IMR-90 (cell line): ENCODE data around the gene PSD2. TPM values are rescaled to one million over a fixed set of nuclear protein-coding genes. Genes with fewer than 3 reads are reported as not detected.

Source experiments
- ATAC-seq: fragments of 200-7000 bp; cut with Tn5 transposase; 2 replicates; pipeline ENCODE4 v1.9.1; 2020; ENCODE audit warnings: low read depth, mild to moderate bottlenecking, moderate library complexity
- BruUV-seq: library from RNA; stranded (reverse); fragments of 400-500 nt; replicated peaks from 2 replicates; lab custom pipeline; 2021; lab: Mats Ljungman, UMichigan
- CTCF ChIA-PET: fragments of 300-600 bp; formaldehyde crosslinking; extraction: SDS; loops from one replicate; lab custom pipeline; 2021; ENCODE audit warnings: antibody characterized with exemption; lab: Yijun Ruan, JAX
- POLR2A ChIA-PET: fragments of 300-600 bp; sonication (Branson Sonifier 250); formaldehyde crosslinking; loops from one replicate; lab custom pipeline; 2022; ENCODE audit warnings: antibody characterized with exemption; ENCODE audit not compliant: unreplicated experiment; lab: Charles Lee
- DNase-seq: peaks from one replicate; pipeline ENCODE4 v3.0.0; 2013
- H2AFZ ChIP-seq: replicated peaks from 2 replicates; pipeline ENCODE3; 2013; ENCODE audit warnings: low read length, mild to moderate bottlenecking; ENCODE audit not compliant: poor library complexity
- H2AK5ac ChIP-seq: 2 replicates; pipeline ENCODE4 v1.6.1; 2013; ENCODE audit warnings: low read depth, low read length, inconsistent platforms
- H2AK9ac ChIP-seq: replicated peaks from 2 replicates; pipeline ENCODE3; 2013; ENCODE audit warnings: mild to moderate bottlenecking, low read depth, low read length, moderate library complexity; ENCODE audit not compliant: poor library complexity
- H2BK120ac ChIP-seq: 2 replicates; pipeline ENCODE4 v1.6.1; 2013; ENCODE audit warnings: low read depth, low read length, inconsistent platforms
- H2BK15ac ChIP-seq: 3 replicates; pipeline ENCODE4 v1.6.1; 2013; ENCODE audit warnings: low read depth, low read length, inconsistent platforms
- H2BK20ac ChIP-seq: 2 replicates; pipeline ENCODE4 v1.6.1; 2013; ENCODE audit warnings: low read depth, mild to moderate bottlenecking, inconsistent platforms, low read length, moderate library complexity
- H2BK5ac ChIP-seq: 2 replicates; pipeline ENCODE4 v1.6.1; 2013; ENCODE audit warnings: mild to moderate bottlenecking, low read depth, low read length, inconsistent platforms; ENCODE audit not compliant: poor library complexity, severe bottlenecking
- H3K14ac ChIP-seq: replicated peaks from 2 replicates; pipeline ENCODE4 v1.6.1; 2013; ENCODE audit warnings: low read depth, low read length, inconsistent platforms
- H3K18ac ChIP-seq: 2 replicates; pipeline ENCODE4 v1.6.1; 2013; ENCODE audit warnings: low read depth, low read length, control low read depth
- H3K23ac ChIP-seq: 2 replicates; pipeline ENCODE4 v1.6.1; 2013; ENCODE audit warnings: low read depth, low read length, inconsistent platforms
- H3K27ac ChIP-seq: 2 replicates; pipeline ENCODE4 v1.5.1; 2013; ENCODE audit warnings: mild to moderate bottlenecking, control low read depth, low read length; ENCODE audit not compliant: insufficient read depth
- H3K27me3 ChIP-seq: 2 replicates; pipeline ENCODE4 v1.6.1; 2013; ENCODE audit warnings: low read length; ENCODE audit not compliant: control insufficient read depth, insufficient read depth
- H3K36me3 ChIP-seq: 2 replicates; pipeline ENCODE4 v1.6.1; 2013; ENCODE audit warnings: low read length, mixed read lengths; ENCODE audit not compliant: control insufficient read depth, insufficient read depth
- H3K4ac ChIP-seq: 2 replicates; pipeline ENCODE4 v1.6.1; 2013; ENCODE audit warnings: low read depth, low read length, inconsistent platforms
- H3K4me1 ChIP-seq: 2 replicates; pipeline ENCODE4 v1.6.1; 2013; ENCODE audit warnings: low read length, mixed read lengths; ENCODE audit not compliant: control insufficient read depth, insufficient read depth
- H3K4me2 ChIP-seq: 2 replicates; pipeline ENCODE4 v1.6.1; 2013; ENCODE audit warnings: low read depth, mild to moderate bottlenecking, control low read depth, low read length, moderate library complexity
- H3K4me3 ChIP-seq: 2 replicates; pipeline ENCODE4 v1.5.1; 2013; ENCODE audit warnings: low read depth, mild to moderate bottlenecking, control low read depth, low read length, moderate library complexity; ENCODE audit not compliant: insufficient read depth
- H3K56ac ChIP-seq: 2 replicates; pipeline ENCODE4 v1.6.1; 2013; ENCODE audit warnings: low read length, inconsistent platforms; ENCODE audit not compliant: insufficient read depth; ENCODE audit errors: extremely low read depth
- H3K79me1 ChIP-seq, 2 experiments: 2 replicates each; pipeline ENCODE4 v1.6.1; 2013; ENCODE audit warnings: low read length in 2 of 2, inconsistent platforms in 1 of 2, low read depth in 1 of 2
- H3K9ac ChIP-seq: 2 replicates; pipeline ENCODE4 v1.6.1; 2013; ENCODE audit warnings: low read depth, low read length, control low read depth
- H3K9me1 ChIP-seq: 2 replicates; pipeline ENCODE4 v1.6.1; 2013; ENCODE audit warnings: low read length, inconsistent platforms; ENCODE audit not compliant: insufficient read depth
- H3K9me3 ChIP-seq: 2 replicates; pipeline ENCODE4 v1.6.1; 2013; ENCODE audit warnings: low read length; ENCODE audit not compliant: control insufficient read depth, insufficient read depth
- H4K20me1 ChIP-seq: 2 replicates; pipeline ENCODE4 v1.6.1; 2013; ENCODE audit warnings: low read length, inconsistent platforms; ENCODE audit not compliant: insufficient read depth
- H4K5ac ChIP-seq: 2 replicates; pipeline ENCODE4 v1.6.1; 2013; ENCODE audit warnings: mild to moderate bottlenecking, low read depth, low read length, control low read depth
- H4K8ac ChIP-seq, 2 experiments: 2 replicates each; pipeline ENCODE4 v1.6.1; 2013; ENCODE audit warnings: low read depth in 2 of 2, low read length in 2 of 2, control low read depth in 1 of 2, inconsistent platforms in 1 of 2
- H4K91ac ChIP-seq: 2 replicates; pipeline ENCODE4 v1.6.1; 2013; ENCODE audit warnings: low read depth, low read length, inconsistent platforms; ENCODE audit not compliant: insufficient read depth
- BHLHE40 ChIP-seq: fragments of 150-350 bp; IDR thresholded peaks from 2 replicates; pipeline ENCODE4 v1.6.1; 2016; ENCODE audit warnings: mild to moderate bottlenecking, low read depth, low read length
- CEBPB ChIP-seq: IDR thresholded peaks from 2 replicates; pipeline ENCODE4 v1.6.1; 2012; ENCODE audit warnings: low read depth, low read length, improper control_type of control experiment
- CHD1 ChIP-seq: IDR thresholded peaks from 2 replicates; pipeline ENCODE4 v1.6.1; 2012; ENCODE audit warnings: low read depth, low read length, improper control_type of control experiment
- CTCF ChIP-seq: conservative IDR thresholded peaks from 2 replicates; pipeline ENCODE4 v1.5.1; 2012; ENCODE audit warnings: mild to moderate bottlenecking, low read depth, low read length, improper control_type of control experiment
- ELK1 ChIP-seq: fragments of 150-350 bp; IDR thresholded peaks from 2 replicates; pipeline ENCODE4 v1.6.1; 2016; ENCODE audit warnings: low read depth, mild to moderate bottlenecking, low read length, moderate library complexity, borderline replicate concordance
- FOS ChIP-seq: fragments of 150-350 bp; IDR thresholded peaks from 2 replicates; pipeline ENCODE4 v1.6.1; 2016; ENCODE audit warnings: low read depth, low read length
- MAFK ChIP-seq: IDR thresholded peaks from 2 replicates; pipeline ENCODE4 v1.6.1; 2012; ENCODE audit warnings: low read depth, low read length, improper control_type of control experiment
- MXI1 ChIP-seq: IDR thresholded peaks from 2 replicates; pipeline ENCODE4 v1.6.1; 2012; ENCODE audit warnings: low read depth, mild to moderate bottlenecking, low read length, moderate library complexity, borderline replicate concordance
- NFE2L2 ChIP-seq: fragments of 150-350 bp; IDR thresholded peaks from 2 replicates; pipeline ENCODE4 v1.6.1; 2016; ENCODE audit warnings: low read depth, mild to moderate bottlenecking, low read length
- POLR2A ChIP-seq: IDR thresholded peaks from 2 replicates; pipeline ENCODE4 v1.6.1; 2012; ENCODE audit warnings: mild to moderate bottlenecking, low read depth, low read length
- RAD21 ChIP-seq: IDR thresholded peaks from 2 replicates; pipeline ENCODE4 v1.6.1; 2012; ENCODE audit warnings: low read length, improper control_type of control experiment
- RCOR1 ChIP-seq: IDR thresholded peaks from 2 replicates; pipeline ENCODE4 v1.6.1; 2012; ENCODE audit warnings: mild to moderate bottlenecking, low read length, improper control_type of control experiment; ENCODE audit not compliant: insufficient replicate concordance
- SMC3 ChIP-seq: fragments of 150-350 bp; IDR thresholded peaks from 2 replicates; pipeline ENCODE4 v1.6.1; 2016; ENCODE audit warnings: low read depth, mild to moderate bottlenecking, antibody characterized with exemption, low read length, moderate library complexity
- USF2 ChIP-seq: fragments of 150-350 bp; IDR thresholded peaks from 2 replicates; pipeline ENCODE4 v1.6.1; 2017; ENCODE audit warnings: mild to moderate bottlenecking, antibody characterized with exemption, low read length, low read depth
- WGBS, 2 experiments: methylation state at CpG; one replicate each; pipeline versions ENCODE4 v1.1.5 to v1.1.7; 2013; ENCODE audit warnings: missing lambda C conversion rate in 2 of 2; ENCODE audit not compliant: insufficient read length in 1 of 2; ENCODE audit errors: extremely low coverage in 2 of 2; 5-methylcytosine and 5-hydroxymethylcytosine counted together
- dilution Hi-C: fragments of 300-500 bp; cut with HindIII; formaldehyde crosslinking; loops from one replicate; pipeline ENCODE4 v1.14.3; 2018; ENCODE audit warnings: low sequenced_read_pairs; ENCODE audit not compliant: unreplicated experiment
- in situ Hi-C: fragments of 300-500 bp; cut with MboI; formaldehyde crosslinking; loops from 3 replicates; pipeline ENCODE4 v1.14.3; 2019; ENCODE audit warnings: low sequenced_read_pairs, inconsistent platforms, mixed read lengths
- intact Hi-C: fragments of 100-400 bp; cut with micrococcal nuclease; formaldehyde crosslinking; loops from 2 replicates; pipeline ENCODE4 v1.10.0; 2022
- polyA plus RNA-seq, 3 experiments: library from polyadenylated mRNA; depleted of rRNA; stranded (reverse); fragments of >200 nt; gene quantifications; 2 replicates each; pipeline ENCODE4 v1.2.3, GENCODE V29; 2012; ENCODE audit warnings: low replicate concordance in 1 of 3
- total RNA-seq: library from RNA; depleted of rRNA; stranded (reverse); fragments of >200 nt; gene quantifications from 2 replicates; pipeline ENCODE4 v1.2.3, GENCODE V29; 2012

Gene PSD2
- total and polyA plus RNA-seq, 2 of the 4 experiments (the other 2 are of a cell fraction) = 0.05 TPM; not detected in 1

- TF ChIP-seq CTCF = no peak
- TF ChIP-seq BHLHE40 = no peak
- no peak for TF ChIP-seq MAFK
- no peak for TF ChIP-seq CHD1
Observed at GRCh38 chr5:139881143-139881733, 85.6 kb downstream of the PSD2 start (continued).

- Histone ChIP-seq H3K9me1 (no peaks in the 10 kb centered on the region), H2BK20ac (no peak overlapping the region), H3K4ac (no peak overlapping the region), H3K36me3 (no peaks in the 10 kb centered on the region), H3K9ac (no peak overlapping the region), H3K14ac (no peak overlapping the region), H3K79me1 (no peaks in the 10 kb centered on the region), H2AK9ac (no peak overlapping the region), H3K56ac (no peak overlapping the region), H3K4me3 (no peak overlapping the region), H3K9me3 (no peaks in the 10 kb centered on the region), H3K27me3 (peaks cover 76% of the 10 kb centered on the region), H4K91ac (no peak overlapping the region), H4K8ac (no peak overlapping the region), H2AK5ac (no peak overlapping the region), H3K23ac (no peak overlapping the region), H2BK15ac (no peak overlapping the region), H3K18ac (no peak overlapping the region), H4K20me1 (no peaks in the 10 kb centered on the region; the same call in 1 of the 2 replicates), H3K4me1 (peaks cover 7% of the 10 kb centered on the region; the same call in 1 of the 2 replicates), H4K5ac (no peak overlapping the region), H3K27ac (no peak overlapping the region), H3K4me2 (no peak overlapping the region), H2AFZ (no peak overlapping the region), H2BK120ac (no peak overlapping the region), H2BK5ac (no peak overlapping the region)
- no TSS peak for BruUV-seq
- ChIA-PET POLR2A (no interaction called here), CTCF (no interaction called here)
- in situ Hi-C loops (no loop called here), dilution Hi-C loops (no loop called here), intact Hi-C loops (no loop called here)
- no CpG with 5 or more reads among the region's 3 CpGs for WGBS, 2 experiments
- ATAC-seq (no peak), DNase-seq (no peak)
- TF ChIP-seq CEBPB = no peak
- no peak for TF ChIP-seq RCOR1
- no peak for TF ChIP-seq FOS
- TF ChIP-seq CHD1 = no peak
- no peak for TF ChIP-seq MAFK
- TF ChIP-seq NFE2L2 = no peak
- no peak for TF ChIP-seq MXI1
- TF ChIP-seq BHLHE40 = no peak
- no peak for TF ChIP-seq RAD21
- TF ChIP-seq USF2 = no peak
- TF ChIP-seq POLR2A = no peak
- TF ChIP-seq SMC3 = no peak
- TF ChIP-seq ELK1 = no peak
Observed at GRCh38 chr5:139882316-139882715, 86.7 kb downstream of the PSD2 start.
